Measurements from ENCODE around the gene ERN2. TPM values are rescaled to one million over a fixed set of nuclear protein-coding genes. Genes with fewer than 3 reads are reported as not detected.

Gene ERN2
- total RNA-seq, 1 experiment from 2014 or later: 0.47 TPM

DNA sequence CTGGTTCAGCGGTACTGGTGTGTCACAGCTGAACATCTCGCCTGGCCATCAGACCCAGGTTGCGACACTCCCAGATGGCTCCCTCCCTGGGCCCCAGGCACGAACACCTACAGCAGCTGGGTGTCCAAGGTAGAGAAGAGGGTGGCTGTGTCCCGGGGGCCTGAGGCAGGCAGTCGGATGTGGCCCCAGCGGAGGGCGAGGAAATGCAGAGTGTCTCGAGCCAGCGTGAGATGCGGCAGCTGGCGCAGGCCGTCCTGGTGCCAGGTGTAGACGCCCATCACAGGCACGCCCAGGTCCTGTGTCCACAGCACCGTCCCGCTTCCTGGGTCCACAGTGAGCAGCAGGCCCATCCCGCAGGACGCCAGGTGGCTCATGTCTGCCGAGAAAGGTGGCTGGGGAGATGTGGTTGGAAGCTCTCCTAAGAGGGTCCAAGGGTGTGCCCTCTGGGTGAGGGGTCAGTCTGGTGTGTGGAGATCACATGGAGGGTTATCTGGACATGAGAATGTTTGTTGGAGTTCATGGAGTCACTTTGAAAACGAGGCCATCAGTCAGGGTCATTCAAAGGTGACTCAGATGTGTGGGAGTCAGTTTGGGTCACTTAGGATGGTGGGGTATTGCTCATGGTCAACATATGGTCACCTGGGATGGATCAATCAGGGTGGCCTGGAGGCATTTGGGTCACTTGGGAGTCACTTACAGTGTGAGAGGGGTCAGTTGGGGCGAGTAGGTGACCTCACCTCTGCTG lies 8.1 kb downstream of the ERN2 start:
- CTCF ChIA-PET: no interaction called here
- no peak overlapping the region for H3K4me2 ChIP-seq (ENCODE audit: low read length)
- DNase-seq (ENCODE audit: low read depth, low spot score) (no peak), ATAC-seq (no peak)
- intact Hi-C loops (cut with micrococcal nuclease): no loop called here
- H3K27ac ChIP-seq (ENCODE audit: low read depth, low read length): no peak overlapping the region
- no TSS peak for BruUV-seq (replicated peaks)
- TF ChIP-seq SRF (IDR thresholded peaks at IDR 0.05; ENCODE audit: low read depth) (no peak), RAD21 (IDR thresholded peaks at IDR 0.05; ENCODE audit: low read depth) (no peak), CBX3 (IDR thresholded peaks at IDR 0.05; ENCODE audit: low read depth) (no peak), JUND (IDR thresholded peaks at IDR 0.05) (no peak)
- TF ChIP-seq, protein P1, sequence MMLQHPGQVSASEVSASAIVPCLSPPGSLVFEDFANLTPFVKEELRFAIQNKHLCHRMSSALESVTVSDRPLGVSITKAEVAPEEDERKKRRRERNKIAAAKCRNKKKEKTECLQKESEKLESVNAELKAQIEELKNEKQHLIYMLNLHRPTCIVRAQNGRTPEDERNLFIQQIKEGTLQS (IDR thresholded peaks at IDR 0.05): no peak
- peaks cover 4 to 9% of the 10 kb centered on the region in 2 experiments for H3K4me1 ChIP-seq (ENCODE audit: control insufficient read depth in 1 of 2, insufficient read depth in 2 of 2, low read length in 2 of 2)
- H4K20me1 ChIP-seq (ENCODE audit: insufficient read depth): no peaks in the 10 kb centered on the region
- H3K27me3 ChIP-seq (ENCODE audit: insufficient read depth, low read length): no peaks in the 10 kb centered on the region
- RAD21 ChIA-PET (ENCODE audit: low non-redundant PET in 1 of 2, low total read pairs in 2 of 2, uncharacterized antibody in 2 of 2, unreplicated experiment in 2 of 2): no interaction called here
- H3K4me3 ChIP-seq (replicated peaks in 1 of 2; ENCODE audit: low read depth in 1 of 2, low read length in 2 of 2): no peak overlapping the region
- no peak overlapping the region for H3K9ac ChIP-seq (ENCODE audit: low read length)
- H3K79me2 ChIP-seq (ENCODE audit: insufficient read depth, low read length): no peaks in the 10 kb centered on the region
- H2AFZ ChIP-seq (ENCODE audit: low read depth, low read length, poor library complexity, severe bottlenecking): no peak overlapping the region
- no peaks in the 10 kb centered on the region for H3K9me2 ChIP-seq (ENCODE audit: insufficient read depth)
- no peaks in the 10 kb centered on the region for H3K36me3 ChIP-seq (ENCODE audit: control insufficient read depth in 1 of 2, insufficient read depth in 2 of 2, low read length in 2 of 2)
- POLR2A ChIA-PET: no interaction called here
- H3K9me3 ChIP-seq (ENCODE audit: control insufficient read depth in 1 of 2, insufficient read depth in 1 of 2, low read depth in 1 of 2, low read length in 2 of 2): peaks cover 3 to 9% of the 10 kb centered on the region in 2 experiments; a peak in 2 of 4 replicates

DNA sequence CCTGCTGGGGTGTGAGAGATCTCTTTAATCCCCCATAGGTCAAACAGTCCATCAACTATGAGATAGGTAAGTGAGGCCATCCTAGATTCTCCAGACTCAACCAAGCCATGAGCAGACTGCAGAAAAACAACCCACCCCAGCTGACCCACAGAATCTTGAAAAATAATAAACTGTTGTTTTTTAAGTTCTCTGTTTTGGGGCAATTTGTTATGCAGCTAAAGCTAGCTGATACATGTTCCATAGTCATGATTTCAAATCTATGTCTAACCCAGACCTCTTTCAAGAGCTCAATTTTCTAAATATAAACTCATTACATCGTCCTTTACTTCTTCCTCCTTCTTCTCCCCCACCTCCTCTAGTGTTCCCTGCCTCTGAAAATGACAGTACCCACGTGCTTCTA lies 10.1 kb downstream of the ERN2 start:
- Histone ChIP-seq H3K9ac (ENCODE audit: low read length) (no peak overlapping the region), H4K20me1 (ENCODE audit: insufficient read depth) (no peaks in the 10 kb centered on the region), H3K27ac (ENCODE audit: low read depth, low read length) (no peak overlapping the region), H3K36me3 (ENCODE audit: control insufficient read depth in 1 of 2, insufficient read depth in 2 of 2, low read length in 2 of 2) (no peaks in the 10 kb centered on the region), H3K4me2 (ENCODE audit: low read length) (no peak overlapping the region), H3K27me3 (ENCODE audit: insufficient read depth, low read length) (no peaks in the 10 kb centered on the region), H2AFZ (ENCODE audit: low read depth, low read length, poor library complexity, severe bottlenecking) (no peak overlapping the region), H3K4me3 (replicated peaks in 1 of 2; ENCODE audit: low read depth in 1 of 2, low read length in 2 of 2) (no peak overlapping the region), H3K79me2 (ENCODE audit: insufficient read depth, low read length) (no peaks in the 10 kb centered on the region), H3K9me2 (ENCODE audit: insufficient read depth) (no peaks in the 10 kb centered on the region), H3K4me1 (ENCODE audit: control insufficient read depth in 1 of 2, insufficient read depth in 2 of 2, low read length in 2 of 2) (peaks cover 12 to 29% of the 10 kb centered on the region in 2 experiments), H3K9me3 (ENCODE audit: control insufficient read depth in 1 of 2, insufficient read depth in 1 of 2, low read depth in 1 of 2, low read length in 2 of 2) (peaks cover 3 to 9% of the 10 kb centered on the region in 2 experiments; a peak in 2 of 4 replicates)
- ATAC-seq (no peak), DNase-seq (ENCODE audit: low read depth, low spot score) (no peak)
- ChIA-PET POLR2A (no interaction called here), RAD21 (ENCODE audit: low non-redundant PET in 1 of 2, low total read pairs in 2 of 2, uncharacterized antibody in 2 of 2, unreplicated experiment in 2 of 2) (no interaction called here), CTCF (no interaction called here)
- BruUV-seq (replicated peaks): no TSS peak
- TF ChIP-seq, protein P2, sequence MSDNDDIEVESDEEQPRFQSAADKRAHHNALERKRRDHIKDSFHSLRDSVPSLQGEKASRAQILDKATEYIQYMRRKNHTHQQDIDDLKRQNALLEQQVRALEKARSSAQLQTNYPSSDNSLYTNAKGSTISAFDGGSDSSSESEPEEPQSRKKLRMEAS (IDR thresholded peaks at IDR 0.05): no peak
- TF ChIP-seq RAD21 (IDR thresholded peaks at IDR 0.05; ENCODE audit: low read depth) (no peak), SRF (IDR thresholded peaks at IDR 0.05; ENCODE audit: low read depth) (no peak), TCF7L2 (IDR thresholded peaks at IDR 0.05; ENCODE audit: borderline replicate concordance, extremely low read depth, insufficient read depth, insufficient read length) (no peak), YY1 (IDR thresholded peaks at IDR 0.05; ENCODE audit: extremely low read depth, insufficient replicate concordance, low read depth, low read length) (no peak), SP1 (IDR thresholded peaks at IDR 0.05; ENCODE audit: low read depth) (no peak), CBX3 (IDR thresholded peaks at IDR 0.05; ENCODE audit: low read depth) (no peak), ZFX (IDR thresholded peaks at IDR 0.05) (no peak), ZNF274 (IDR thresholded peaks at IDR 0.05; ENCODE audit: low read depth, low read length) (no peak), EZH2phosphoT487 (IDR thresholded peaks at IDR 0.05; ENCODE audit: borderline replicate concordance) (no peak)
- TF ChIP-seq, protein P3, sequence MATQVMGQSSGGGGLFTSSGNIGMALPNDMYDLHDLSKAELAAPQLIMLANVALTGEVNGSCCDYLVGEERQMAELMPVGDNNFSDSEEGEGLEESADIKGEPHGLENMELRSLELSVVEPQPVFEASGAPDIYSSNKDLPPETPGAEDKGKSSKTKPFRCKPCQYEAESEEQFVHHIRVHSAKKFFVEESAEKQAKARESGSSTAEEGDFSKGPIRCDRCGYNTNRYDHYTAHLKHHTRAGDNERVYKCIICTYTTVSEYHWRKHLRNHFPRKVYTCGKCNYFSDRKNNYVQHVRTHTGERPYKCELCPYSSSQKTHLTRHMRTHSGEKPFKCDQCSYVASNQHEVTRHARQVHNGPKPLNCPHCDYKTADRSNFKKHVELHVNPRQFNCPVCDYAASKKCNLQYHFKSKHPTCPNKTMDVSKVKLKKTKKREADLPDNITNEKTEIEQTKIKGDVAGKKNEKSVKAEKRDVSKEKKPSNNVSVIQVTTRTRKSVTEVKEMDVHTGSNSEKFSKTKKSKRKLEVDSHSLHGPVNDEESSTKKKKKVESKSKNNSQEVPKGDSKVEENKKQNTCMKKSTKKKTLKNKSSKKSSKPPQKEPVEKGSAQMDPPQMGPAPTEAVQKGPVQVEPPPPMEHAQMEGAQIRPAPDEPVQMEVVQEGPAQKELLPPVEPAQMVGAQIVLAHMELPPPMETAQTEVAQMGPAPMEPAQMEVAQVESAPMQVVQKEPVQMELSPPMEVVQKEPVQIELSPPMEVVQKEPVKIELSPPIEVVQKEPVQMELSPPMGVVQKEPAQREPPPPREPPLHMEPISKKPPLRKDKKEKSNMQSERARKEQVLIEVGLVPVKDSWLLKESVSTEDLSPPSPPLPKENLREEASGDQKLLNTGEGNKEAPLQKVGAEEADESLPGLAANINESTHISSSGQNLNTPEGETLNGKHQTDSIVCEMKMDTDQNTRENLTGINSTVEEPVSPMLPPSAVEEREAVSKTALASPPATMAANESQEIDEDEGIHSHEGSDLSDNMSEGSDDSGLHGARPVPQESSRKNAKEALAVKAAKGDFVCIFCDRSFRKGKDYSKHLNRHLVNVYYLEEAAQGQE (IDR thresholded peaks at IDR 0.05; ENCODE audit: low read depth): no peak
- TF ChIP-seq, protein P4, sequence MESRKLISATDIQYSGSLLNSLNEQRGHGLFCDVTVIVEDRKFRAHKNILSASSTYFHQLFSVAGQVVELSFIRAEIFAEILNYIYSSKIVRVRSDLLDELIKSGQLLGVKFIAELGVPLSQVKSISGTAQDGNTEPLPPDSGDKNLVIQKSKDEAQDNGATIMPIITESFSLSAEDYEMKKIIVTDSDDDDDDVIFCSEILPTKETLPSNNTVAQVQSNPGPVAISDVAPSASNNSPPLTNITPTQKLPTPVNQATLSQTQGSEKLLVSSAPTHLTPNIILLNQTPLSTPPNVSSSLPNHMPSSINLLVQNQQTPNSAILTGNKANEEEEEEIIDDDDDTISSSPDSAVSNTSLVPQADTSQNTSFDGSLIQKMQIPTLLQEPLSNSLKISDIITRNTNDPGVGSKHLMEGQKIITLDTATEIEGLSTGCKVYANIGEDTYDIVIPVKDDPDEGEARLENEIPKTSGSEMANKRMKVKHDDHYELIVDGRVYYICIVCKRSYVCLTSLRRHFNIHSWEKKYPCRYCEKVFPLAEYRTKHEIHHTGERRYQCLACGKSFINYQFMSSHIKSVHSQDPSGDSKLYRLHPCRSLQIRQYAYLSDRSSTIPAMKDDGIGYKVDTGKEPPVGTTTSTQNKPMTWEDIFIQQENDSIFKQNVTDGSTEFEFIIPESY (IDR thresholded peaks at IDR 0.05; ENCODE audit: extremely low read depth, insufficient replicate concordance, low read length): no peak
- intact Hi-C loops (cut with micrococcal nuclease): no loop called here
